ENCODE results near the gene RGS3.

GRCh38 chr9:113573959-113574352 lies 110.4 kb downstream of the RGS3 start:
- TF ChIP-seq, protein P1, sequence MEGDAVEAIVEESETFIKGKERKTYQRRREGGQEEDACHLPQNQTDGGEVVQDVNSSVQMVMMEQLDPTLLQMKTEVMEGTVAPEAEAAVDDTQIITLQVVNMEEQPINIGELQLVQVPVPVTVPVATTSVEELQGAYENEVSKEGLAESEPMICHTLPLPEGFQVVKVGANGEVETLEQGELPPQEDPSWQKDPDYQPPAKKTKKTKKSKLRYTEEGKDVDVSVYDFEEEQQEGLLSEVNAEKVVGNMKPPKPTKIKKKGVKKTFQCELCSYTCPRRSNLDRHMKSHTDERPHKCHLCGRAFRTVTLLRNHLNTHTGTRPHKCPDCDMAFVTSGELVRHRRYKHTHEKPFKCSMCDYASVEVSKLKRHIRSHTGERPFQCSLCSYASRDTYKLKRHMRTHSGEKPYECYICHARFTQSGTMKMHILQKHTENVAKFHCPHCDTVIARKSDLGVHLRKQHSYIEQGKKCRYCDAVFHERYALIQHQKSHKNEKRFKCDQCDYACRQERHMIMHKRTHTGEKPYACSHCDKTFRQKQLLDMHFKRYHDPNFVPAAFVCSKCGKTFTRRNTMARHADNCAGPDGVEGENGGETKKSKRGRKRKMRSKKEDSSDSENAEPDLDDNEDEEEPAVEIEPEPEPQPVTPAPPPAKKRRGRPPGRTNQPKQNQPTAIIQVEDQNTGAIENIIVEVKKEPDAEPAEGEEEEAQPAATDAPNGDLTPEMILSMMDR (IDR thresholded peaks at IDR 0.05) = no peak
- TF ChIP-seq CBFB (CRISPR knock-in tag; IDR thresholded peaks at IDR 0.05; ENCODE audit: low read depth) (no peak), ELF4 (CRISPR knock-in tag; IDR thresholded peaks at IDR 0.05; ENCODE audit: low read depth) (no peak), ZNF671 (CRISPR knock-in tag; IDR thresholded peaks at IDR 0.05) (no peak), FOXJ3 (CRISPR knock-in tag; IDR thresholded peaks at IDR 0.05; ENCODE audit: borderline replicate concordance) (no peak), TCF7 (CRISPR knock-in tag; IDR thresholded peaks at IDR 0.05; ENCODE audit: low read depth) (no peak), MYBL2 (CRISPR knock-in tag; IDR thresholded peaks at IDR 0.05) (no peak), IRF2 (CRISPR knock-in tag; IDR thresholded peaks at IDR 0.05; ENCODE audit: borderline replicate concordance, low read depth) (no peak)
- TF ChIP-seq, protein P2, sequence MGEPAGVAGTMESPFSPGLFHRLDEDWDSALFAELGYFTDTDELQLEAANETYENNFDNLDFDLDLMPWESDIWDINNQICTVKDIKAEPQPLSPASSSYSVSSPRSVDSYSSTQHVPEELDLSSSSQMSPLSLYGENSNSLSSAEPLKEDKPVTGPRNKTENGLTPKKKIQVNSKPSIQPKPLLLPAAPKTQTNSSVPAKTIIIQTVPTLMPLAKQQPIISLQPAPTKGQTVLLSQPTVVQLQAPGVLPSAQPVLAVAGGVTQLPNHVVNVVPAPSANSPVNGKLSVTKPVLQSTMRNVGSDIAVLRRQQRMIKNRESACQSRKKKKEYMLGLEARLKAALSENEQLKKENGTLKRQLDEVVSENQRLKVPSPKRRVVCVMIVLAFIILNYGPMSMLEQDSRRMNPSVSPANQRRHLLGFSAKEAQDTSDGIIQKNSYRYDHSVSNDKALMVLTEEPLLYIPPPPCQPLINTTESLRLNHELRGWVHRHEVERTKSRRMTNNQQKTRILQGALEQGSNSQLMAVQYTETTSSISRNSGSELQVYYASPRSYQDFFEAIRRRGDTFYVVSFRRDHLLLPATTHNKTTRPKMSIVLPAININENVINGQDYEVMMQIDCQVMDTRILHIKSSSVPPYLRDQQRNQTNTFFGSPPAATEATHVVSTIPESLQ (CRISPR knock-in tag; IDR thresholded peaks at IDR 0.05) = no peak
- TF ChIP-seq, protein P3, sequence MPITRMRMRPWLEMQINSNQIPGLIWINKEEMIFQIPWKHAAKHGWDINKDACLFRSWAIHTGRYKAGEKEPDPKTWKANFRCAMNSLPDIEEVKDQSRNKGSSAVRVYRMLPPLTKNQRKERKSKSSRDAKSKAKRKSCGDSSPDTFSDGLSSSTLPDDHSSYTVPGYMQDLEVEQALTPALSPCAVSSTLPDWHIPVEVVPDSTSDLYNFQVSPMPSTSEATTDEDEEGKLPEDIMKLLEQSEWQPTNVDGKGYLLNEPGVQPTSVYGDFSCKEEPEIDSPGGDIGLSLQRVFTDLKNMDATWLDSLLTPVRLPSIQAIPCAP (CRISPR knock-in tag; IDR thresholded peaks at IDR 0.05) = no peak
- TF ChIP-seq, protein P4, sequence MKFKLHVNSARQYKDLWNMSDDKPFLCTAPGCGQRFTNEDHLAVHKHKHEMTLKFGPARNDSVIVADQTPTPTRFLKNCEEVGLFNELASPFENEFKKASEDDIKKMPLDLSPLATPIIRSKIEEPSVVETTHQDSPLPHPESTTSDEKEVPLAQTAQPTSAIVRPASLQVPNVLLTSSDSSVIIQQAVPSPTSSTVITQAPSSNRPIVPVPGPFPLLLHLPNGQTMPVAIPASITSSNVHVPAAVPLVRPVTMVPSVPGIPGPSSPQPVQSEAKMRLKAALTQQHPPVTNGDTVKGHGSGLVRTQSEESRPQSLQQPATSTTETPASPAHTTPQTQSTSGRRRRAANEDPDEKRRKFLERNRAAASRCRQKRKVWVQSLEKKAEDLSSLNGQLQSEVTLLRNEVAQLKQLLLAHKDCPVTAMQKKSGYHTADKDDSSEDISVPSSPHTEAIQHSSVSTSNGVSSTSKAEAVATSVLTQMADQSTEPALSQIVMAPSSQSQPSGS (CRISPR knock-in tag; IDR thresholded peaks at IDR 0.05; ENCODE audit: borderline replicate concordance, low read depth) = no peak
- TF ChIP-seq, protein P5, sequence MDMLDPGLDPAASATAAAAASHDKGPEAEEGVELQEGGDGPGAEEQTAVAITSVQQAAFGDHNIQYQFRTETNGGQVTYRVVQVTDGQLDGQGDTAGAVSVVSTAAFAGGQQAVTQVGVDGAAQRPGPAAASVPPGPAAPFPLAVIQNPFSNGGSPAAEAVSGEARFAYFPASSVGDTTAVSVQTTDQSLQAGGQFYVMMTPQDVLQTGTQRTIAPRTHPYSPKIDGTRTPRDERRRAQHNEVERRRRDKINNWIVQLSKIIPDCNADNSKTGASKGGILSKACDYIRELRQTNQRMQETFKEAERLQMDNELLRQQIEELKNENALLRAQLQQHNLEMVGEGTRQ (CRISPR knock-in tag; IDR thresholded peaks at IDR 0.05) = no peak
